Heart right ventricle (tissue), 16 donors: ENCODE measurements around the gene HSD17B2. TPM values are rescaled to one million over a fixed set of nuclear protein-coding genes. Genes with fewer than 3 reads are reported as not detected.

ENCODE experiments used
- ATAC-seq, 8 donors: fragments of 200-7000 bp; cut with Tn5 transposase; one replicate each; pipeline ENCODE4 v1.9.1; 2020; ENCODE audit warnings: mild to moderate bottlenecking in 8 of 8, moderate library complexity in 8 of 8, moderate number of reproducible peaks in 1 of 8
- DNase-seq, 2 donors: peaks; one replicate each; pipeline ENCODE4 v3.0.0-alpha.2; 2020
- H3K27ac ChIP-seq, 10 donors: fragments of 200-600 bp; sonication (generic) in 2 of 10; one replicate each; pipeline versions ENCODE4 v1.5.0 to v1.8.0; 2020 to 2022; ENCODE audit warnings: mild to moderate bottlenecking in 3 of 10
- H3K27me3 ChIP-seq, 7 donors: fragments of 200-600 bp; one replicate each; pipeline ENCODE4 v1.8.0; 2021 to 2022; ENCODE audit warnings: mild to moderate bottlenecking in 2 of 7
- H3K36me3 ChIP-seq, 9 donors: fragments of 200-600 bp; sonication (generic) in 1 of 9; one replicate each; pipeline versions ENCODE4 v1.5.0 to v1.8.0; 2020 to 2022; ENCODE audit warnings: mild to moderate bottlenecking in 2 of 9
- H3K4me1 ChIP-seq, 9 donors: fragments of 200-600 bp; sonication (generic) in 1 of 9; one replicate each; pipeline versions ENCODE4 v1.5.0 to v1.8.0; 2020 to 2022; ENCODE audit warnings: mild to moderate bottlenecking in 4 of 9
- H3K4me3 ChIP-seq, 10 donors: fragments of 200-600 bp; sonication (generic) in 2 of 10; one replicate each; pipeline versions ENCODE4 v1.5.0 to v1.8.0; 2020 to 2022; ENCODE audit warnings: mild to moderate bottlenecking in 7 of 10, moderate library complexity in 2 of 10
- H3K9me3 ChIP-seq, 11 donors: fragments of 200-600 bp in 10 of 11; sonication (generic) in 2 of 11; one replicate each; pipeline versions ENCODE4 v1.5.0 to v1.8.0; 2013 to 2022; ENCODE audit warnings: mild to moderate bottlenecking in 2 of 11, control low read depth in 1 of 11, moderate library complexity in 1 of 11
- WGBS, 2 donors: extraction: QIAGEN DNeasy Blood & Tissue Kit; methylation state at CpG; one replicate each; pipeline ENCODE4 v1.1.7; 2013; ENCODE audit warnings: inconsistent platforms in 1 of 2; 5-methylcytosine and 5-hydroxymethylcytosine counted together
- intact Hi-C, 10 donors: fragments of 100-400 bp; cut with DNase I; formaldehyde crosslinking; loops; one replicate each; pipeline versions ENCODE4 v1.11.1 to v1.14.2; 2022
- polyA plus RNA-seq, 2 donors: library from polyadenylated mRNA; stranded (reverse); fragments of 200-250 nt; gene quantifications; one replicate each; pipeline ENCODE4 v1.2.3, GENCODE V29; 2013
- total RNA-seq, 10 donors: library from RNA; stranded (reverse); fragmentation: NEBNext Ultra II Directional in 3 of 10; extraction: Animal tissue kit (Norgen Biotek cat#: 25700) in 3 of 10; gene quantifications; one replicate each; pipeline versions ENCODE4 v1.2.1 to v1.2.4, GENCODE V29; 2021 to 2023
- TF ChIP-seq, protein P1 (sequence below), 9 donors: fragments of 200-600 bp; sonication (generic) in 2 of 9; IDR thresholded peaks; one replicate each; pipeline versions ENCODE4 v1.5.0 to v1.8.0; 2021 to 2022; ENCODE audit warnings: antibody characterized with exemption in 9 of 9, mild to moderate bottlenecking in 5 of 9, moderate library complexity in 1 of 9
- donor health status: Arrhythmogenic right ventricular cardiomyopathy.
- donor health status: ischemic (EF 13 %, LVEDD 7.1; RV severe dilation, severe dysfunction).
- donor health status: healthy with polysubstance abuse.
- donor health status: DM: no; HTN: yes; CAD: no.
- donor health status: DM: no; HTN: no; CAD: no.
- donor health status: ischemic (EF 25% LVEDD 6.9; RV normal size, moderate dysfunction).
- donor health status: ischemic (EF 25% LVEDD 5.7; RV mildly dilated, moderate dysfunction).
- donor health status: healthy.
- donor health status: DM: yes; HTN: yes; CAD: no.
- donor health status: Ischemic cardiomyopathy.
- donor health status: ischemic (EF 35%, LVEDD 5.7; RV mildly dilated, moderate dysfunction).
- donor health status: nonischemic (EF 11% LVEDD 7.7; RV severe dilation, severe dysfunction).
- donor health status: DM: yes; HTN: yes; CAD: no.
- donor health status: PGD.
- donor health status: ischemic (EF 29% LVEDD 5.4; RV normal size, mild dysfunction).
- donor health status: nonischemic (EF 23%, LVEDD 6.1; RV moderate dilation, normal function).

Gene HSD17B2
- total and polyA plus RNA-seq, 12 donors = 0.03 TPM; not detected in 11

DNA sequence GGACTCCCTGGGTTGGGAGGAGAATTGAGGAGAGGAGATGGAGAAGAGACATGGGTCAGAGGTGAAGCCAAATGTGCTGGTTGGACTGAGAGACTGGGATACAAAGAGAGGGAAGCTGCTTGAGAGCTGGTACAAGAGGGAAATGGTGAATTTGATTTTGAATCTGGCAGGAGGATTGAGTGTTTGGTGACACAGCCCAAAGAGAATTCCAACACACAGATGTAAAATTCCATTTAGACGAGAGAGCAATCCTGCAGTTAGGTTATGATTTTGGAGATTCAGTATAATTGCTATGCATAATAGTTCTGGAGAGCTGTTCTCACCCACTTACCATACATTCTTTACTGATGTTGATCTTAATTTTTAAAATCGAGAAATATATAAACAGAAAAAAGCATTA is 57.7 kb downstream of the HSD17B2 start:
- H3K27ac ChIP-seq = no peak overlapping the region
- DNase-seq (no peak), ATAC-seq (no peak)
- WGBS, 2 donors = 76 to 93% methylated on average over 2 of the region's 2 CpGs
- H3K4me1 ChIP-seq = no peaks in the 10 kb centered on the region
- intact Hi-C loops = no loop called here
- H3K27me3 ChIP-seq = peaks cover 0 to 12% (median 0%) of the 10 kb centered on the region in 7 donors
- H3K36me3 ChIP-seq = no peaks in the 10 kb centered on the region
- H3K4me3 ChIP-seq = no peak overlapping the region
- TF ChIP-seq, protein P1, sequence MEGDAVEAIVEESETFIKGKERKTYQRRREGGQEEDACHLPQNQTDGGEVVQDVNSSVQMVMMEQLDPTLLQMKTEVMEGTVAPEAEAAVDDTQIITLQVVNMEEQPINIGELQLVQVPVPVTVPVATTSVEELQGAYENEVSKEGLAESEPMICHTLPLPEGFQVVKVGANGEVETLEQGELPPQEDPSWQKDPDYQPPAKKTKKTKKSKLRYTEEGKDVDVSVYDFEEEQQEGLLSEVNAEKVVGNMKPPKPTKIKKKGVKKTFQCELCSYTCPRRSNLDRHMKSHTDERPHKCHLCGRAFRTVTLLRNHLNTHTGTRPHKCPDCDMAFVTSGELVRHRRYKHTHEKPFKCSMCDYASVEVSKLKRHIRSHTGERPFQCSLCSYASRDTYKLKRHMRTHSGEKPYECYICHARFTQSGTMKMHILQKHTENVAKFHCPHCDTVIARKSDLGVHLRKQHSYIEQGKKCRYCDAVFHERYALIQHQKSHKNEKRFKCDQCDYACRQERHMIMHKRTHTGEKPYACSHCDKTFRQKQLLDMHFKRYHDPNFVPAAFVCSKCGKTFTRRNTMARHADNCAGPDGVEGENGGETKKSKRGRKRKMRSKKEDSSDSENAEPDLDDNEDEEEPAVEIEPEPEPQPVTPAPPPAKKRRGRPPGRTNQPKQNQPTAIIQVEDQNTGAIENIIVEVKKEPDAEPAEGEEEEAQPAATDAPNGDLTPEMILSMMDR (IDR thresholded peaks at IDR 0.05) = no peak
- no peaks in the 10 kb centered on the region for H3K9me3 ChIP-seq

DNA sequence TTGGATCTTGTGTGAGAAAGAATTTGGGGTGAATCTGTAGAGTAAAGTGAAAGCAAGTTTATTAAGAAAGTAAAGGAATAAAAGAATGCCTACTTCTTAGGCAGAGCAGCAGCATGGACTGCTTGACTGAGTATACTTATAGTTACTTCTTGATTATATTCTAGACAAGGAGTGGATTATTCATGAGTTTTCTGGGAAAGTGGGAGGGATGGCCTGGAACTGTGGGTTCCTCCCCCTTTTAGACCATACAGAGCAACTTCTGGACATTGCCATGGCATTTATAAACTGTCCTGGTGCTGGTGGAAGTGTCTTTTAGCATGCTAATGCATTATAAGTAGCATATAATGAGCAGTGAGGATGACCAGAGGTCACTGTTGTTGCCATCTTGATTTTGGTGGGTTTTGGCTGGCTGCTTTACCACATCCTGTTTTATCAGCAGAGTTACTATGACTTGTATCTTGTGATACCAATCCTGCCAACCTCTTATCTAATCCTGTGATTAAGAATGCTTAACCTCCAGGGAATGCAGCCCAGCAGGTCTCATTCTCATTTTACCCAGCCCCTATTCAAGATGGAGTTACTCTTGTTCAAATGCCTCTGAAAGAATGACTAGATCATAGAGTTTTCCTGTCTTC is 58.7 kb downstream of the HSD17B2 start:
- H3K36me3 ChIP-seq = no peaks in the 10 kb centered on the region
- peaks cover 0 to 12% (median 0%) of the 10 kb centered on the region in 7 donors for H3K27me3 ChIP-seq
- H3K27ac ChIP-seq = no peak overlapping the region
- DNase-seq (no peak), ATAC-seq (no peak)
- H3K4me1 ChIP-seq = no peaks in the 10 kb centered on the region
- TF ChIP-seq, protein P1 (IDR thresholded peaks at IDR 0.05) = no peak
- intact Hi-C loops = no loop called here
- no peak overlapping the region for H3K4me3 ChIP-seq
- no peaks in the 10 kb centered on the region for H3K9me3 ChIP-seq

DNA sequence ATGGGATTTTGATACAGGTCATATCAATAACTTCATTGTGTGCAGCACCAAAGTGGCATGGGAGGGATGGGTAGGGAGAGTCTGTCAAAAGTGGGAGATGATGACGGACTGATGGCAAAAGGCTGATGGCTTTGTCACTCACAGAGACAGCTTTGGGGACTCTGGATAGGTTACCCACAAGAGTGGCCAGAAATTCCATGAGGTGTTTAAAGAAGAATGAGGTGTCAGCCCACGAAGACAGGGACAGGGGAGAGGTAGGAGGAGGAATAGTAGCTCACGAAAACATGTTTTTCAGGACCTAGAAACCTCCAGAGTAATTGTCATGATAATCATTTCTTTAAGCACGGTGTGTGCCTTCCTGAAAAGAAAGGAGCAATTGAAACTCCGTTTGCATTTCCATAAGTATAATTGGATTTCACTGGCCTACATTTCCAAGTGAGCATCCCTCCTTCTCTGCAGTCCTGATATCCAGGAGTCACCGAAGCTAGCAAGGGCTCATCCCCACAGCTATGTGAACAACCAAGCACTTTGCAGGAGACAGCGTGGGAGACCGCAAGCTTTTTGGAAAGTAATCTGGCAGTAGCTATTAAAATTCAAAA is 60.0 kb downstream of the HSD17B2 start:
- H3K27ac ChIP-seq = no peak overlapping the region
- H3K27me3 ChIP-seq = peaks cover 0 to 7% (median 0%) of the 10 kb centered on the region in 7 donors
- ATAC-seq (no peak), DNase-seq (no peak)
- H3K4me3 ChIP-seq = no peak overlapping the region
- peaks cover 0 to 8% (median 0%) of the 10 kb centered on the region in 11 donors for H3K9me3 ChIP-seq
- TF ChIP-seq, protein P1 (IDR thresholded peaks at IDR 0.05) = no peak
- no peaks in the 10 kb centered on the region for H3K4me1 ChIP-seq
- intact Hi-C loops = no loop called here
- WGBS, 2 donors = 52% methylated on average over 8 of the region's 8 CpGs
- no peaks in the 10 kb centered on the region for H3K36me3 ChIP-seq

DNA sequence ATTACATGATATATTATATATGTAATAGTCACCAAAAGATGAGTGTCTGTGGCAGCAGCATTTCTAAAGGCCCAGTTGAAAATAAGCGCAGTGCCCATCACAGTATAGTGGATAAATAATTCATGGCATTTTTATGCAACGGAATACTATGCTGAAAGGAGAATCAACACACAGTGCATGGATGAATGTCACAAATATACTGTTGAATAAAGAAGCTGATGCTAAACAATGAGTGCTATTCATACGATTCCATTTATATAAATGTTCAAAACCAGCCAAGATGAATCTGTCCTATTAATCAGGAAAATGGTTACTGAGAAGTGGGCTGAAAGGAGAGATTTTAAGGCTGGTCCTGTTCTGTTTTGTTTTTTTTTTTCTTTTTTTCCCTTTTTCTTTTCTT is 61.6 kb downstream of the HSD17B2 start:
- Histone ChIP-seq H3K9me3 (peaks cover 0 to 11% (median 0%) of the 10 kb centered on the region in 11 donors), H3K36me3 (no peaks in the 10 kb centered on the region), H3K27me3 (peaks cover 0 to 9% (median 0%) of the 10 kb centered on the region in 7 donors), H3K4me3 (no peak overlapping the region), H3K27ac (no peak overlapping the region), H3K4me1 (no peaks in the 10 kb centered on the region)
- TF ChIP-seq, protein P1 (IDR thresholded peaks at IDR 0.05) = no peak
- ATAC-seq (no peak), DNase-seq (no peak)
- 93 to 94% methylated on average over 3 of the region's 3 CpGs for WGBS, 2 donors
- intact Hi-C loops = no loop called here
